GM21619 (cell line): ENCODE data around the gene SLX9.
"Not testable (repeated sequence)": the region's sequence is repeated elsewhere in the genome, so short reads cannot be mapped to it uniquely, and the experiment has no call there.

Experiments used
- ATAC-seq: cut with Tn5 transposase; IDR thresholded peaks from one replicate; pipeline ENCODE4 v1.9.1; 2021; ENCODE audit not compliant: unreplicated experiment

The SLX9 gene

DNA sequence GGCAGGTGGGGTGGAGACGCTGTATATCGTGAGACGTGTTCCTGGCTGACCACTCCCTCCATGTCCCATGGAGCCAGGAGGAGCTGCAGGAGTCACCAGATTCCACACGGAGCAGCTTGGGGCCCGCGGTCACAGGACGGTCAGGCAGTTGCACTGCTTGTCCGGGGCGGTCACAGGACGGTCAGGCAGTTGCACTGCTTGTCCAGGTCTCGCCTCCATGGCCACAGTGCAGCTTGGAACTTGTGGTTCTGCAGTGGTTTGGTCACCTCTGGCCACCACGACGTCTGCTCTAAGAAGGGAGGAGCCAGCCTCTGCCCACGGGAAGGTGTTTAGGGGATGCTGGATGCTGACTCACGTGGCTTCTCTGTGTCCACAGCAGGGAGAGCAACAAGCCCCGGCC lies 33.0 kb downstream of the SLX9 start:
- no peak for ATAC-seq

DNA sequence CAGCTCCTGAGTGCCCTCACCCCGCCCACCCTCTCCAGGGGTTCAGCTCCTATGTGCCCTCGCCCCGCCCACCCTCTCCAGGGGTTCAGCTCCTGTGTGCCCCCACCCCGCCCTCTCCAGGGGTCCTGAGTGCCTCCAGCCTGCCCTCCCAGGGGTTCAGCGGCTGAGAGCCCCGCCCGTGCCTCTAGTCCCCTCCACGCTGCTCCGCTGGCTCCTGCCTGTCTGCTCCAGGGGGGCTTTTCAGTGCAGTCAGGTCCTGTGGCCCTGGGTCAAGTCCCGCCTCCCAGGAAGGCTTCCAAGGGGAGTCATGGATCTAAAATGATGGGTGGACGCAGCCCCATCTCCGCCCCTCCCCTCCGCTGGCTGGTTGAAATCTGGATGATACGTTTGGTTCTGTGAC lies 33.8 kb downstream of the SLX9 start:
- no peak for ATAC-seq

DNA sequence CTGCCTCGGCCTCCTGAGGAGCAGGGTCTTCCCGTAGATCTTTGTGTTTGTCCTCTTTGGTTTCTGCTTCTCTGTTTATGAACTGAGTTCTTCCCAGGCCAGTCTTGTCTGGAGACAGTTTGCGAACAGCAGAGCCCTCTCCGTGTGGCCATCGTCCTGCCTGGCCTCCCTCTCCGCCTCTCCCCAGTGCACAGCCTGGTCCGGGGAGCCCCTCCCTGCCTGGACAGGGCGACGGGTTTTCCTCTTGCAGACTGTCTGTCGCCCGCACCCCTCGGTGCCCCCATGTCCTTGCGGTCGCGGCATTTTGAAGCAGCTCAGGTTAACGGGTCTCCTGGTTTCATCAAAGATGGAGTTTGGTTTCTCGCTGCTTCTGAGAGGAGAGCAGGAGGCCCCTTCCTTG lies 34.8 kb downstream of the SLX9 start:
- ATAC-seq = no peak

DNA sequence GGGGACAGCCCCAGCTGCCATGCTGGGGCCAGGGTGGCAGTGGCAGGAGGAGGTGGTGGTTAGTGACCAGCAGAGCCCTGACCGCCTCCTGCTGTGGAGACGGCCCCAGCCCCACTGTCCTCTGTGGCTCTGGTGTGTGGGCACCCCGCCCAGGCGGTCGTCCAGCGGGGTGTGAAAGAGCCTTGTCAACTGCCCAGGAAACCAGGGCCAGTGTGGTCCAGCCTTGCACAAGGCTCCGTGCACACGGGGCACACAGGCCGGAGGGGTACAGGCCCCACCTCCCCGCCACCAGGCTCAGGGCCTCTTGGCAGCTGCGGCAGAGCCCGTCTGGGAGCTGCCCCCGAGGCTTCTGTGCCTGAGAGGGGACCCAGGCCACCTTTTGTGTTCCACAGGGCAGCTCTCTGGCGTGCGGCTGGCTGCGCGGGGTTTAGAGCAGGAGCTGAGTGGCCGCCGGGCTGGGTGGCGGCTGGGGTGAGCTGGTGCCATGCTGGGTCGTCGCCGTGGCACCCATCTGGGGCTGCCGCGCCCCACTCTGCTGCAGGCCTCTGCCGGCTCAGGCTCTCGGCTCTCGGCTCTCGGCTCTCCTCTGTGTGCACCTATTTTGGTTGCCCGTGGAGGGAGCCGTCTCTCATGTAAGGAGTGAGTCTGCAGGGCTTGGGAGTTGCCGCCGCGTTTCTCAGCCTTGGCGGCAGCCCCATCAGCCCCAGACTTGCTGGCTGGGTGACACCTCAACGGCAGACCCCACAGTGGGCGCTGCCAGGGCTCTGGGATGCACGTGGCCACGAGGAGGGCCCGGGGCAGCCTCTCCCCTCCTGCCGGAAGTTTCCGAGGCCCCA lies 36.1 kb downstream of the SLX9 start:
- ATAC-seq = no peak

DNA sequence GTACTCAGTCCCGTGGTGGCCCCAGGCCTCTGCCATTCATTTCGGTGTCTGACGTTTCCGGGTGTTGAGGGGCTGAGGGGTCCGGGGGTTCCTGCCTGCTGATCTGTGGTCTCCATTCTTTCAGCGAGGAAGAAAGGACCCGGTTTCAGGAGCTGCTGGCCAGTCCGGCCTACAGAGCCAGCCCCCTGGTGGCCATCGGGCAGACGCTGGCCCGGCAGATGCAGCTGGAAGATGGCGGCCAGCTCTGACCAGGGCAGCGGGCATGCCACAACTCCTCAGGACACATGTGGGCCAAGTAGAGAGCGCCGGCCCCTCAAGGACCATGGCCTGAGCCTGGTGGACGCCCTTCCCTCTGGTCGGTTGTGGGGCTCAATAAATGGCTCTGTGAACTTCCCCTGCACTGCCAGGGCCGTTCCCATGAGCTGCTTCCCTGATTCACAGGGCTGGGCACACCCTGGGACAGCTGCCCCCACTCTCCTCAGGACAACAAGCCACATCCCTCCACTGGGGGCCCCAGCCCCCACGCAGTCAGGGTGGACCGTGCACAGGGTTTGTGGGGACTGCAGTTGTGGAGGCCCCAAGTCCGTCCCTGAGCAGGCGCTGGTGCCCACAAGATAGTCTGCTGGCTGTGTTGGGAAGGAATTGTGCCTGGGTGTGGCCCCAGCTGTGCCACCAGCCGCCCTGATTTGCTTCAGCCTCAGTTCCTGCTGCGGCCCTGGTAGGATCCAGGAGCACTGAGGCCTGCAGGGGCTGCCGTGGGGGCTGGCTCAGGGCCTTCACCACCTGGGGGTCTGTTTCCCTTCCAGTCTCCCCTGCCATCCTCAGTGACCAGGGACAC lies 36.9 kb downstream of the SLX9 start:
- ATAC-seq = not testable (repeated sequence)

DNA sequence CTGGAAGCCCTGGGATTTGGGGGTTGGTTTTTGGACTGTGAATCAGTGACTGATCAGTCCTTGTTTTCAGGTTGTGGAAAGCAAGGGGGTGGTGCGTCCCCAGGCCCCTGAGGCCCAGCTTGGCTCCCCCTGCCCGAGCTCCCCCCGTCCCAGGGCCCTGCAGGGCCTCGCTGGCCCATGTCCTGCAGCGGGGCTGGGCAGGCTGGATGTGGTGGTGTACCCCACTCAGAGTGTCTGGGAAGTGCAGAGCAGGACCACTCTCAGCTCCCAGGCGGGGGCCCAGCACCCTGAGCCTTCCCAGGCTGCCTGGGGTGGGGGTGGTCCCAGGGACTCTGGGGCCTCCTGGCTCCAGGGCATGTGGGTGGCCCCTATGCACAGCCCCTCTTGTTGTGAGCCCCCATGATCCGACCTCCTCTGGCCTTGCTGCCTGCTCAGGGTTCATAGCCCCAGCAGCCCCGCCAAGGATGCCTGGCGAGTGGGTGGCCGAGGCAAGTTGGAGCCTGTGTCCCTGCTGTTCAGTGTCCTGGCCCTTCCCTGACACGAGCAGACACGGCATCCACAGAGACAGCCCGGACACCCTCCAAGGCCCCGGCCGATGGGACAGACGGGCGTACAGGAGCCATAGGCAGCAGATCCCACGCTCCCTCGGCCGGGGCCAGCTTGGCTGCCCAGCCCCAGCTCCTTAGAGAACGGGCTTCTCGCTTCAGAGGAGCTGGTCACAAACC lies 37.9 kb downstream of the SLX9 start:
- ATAC-seq = no peak

DNA sequence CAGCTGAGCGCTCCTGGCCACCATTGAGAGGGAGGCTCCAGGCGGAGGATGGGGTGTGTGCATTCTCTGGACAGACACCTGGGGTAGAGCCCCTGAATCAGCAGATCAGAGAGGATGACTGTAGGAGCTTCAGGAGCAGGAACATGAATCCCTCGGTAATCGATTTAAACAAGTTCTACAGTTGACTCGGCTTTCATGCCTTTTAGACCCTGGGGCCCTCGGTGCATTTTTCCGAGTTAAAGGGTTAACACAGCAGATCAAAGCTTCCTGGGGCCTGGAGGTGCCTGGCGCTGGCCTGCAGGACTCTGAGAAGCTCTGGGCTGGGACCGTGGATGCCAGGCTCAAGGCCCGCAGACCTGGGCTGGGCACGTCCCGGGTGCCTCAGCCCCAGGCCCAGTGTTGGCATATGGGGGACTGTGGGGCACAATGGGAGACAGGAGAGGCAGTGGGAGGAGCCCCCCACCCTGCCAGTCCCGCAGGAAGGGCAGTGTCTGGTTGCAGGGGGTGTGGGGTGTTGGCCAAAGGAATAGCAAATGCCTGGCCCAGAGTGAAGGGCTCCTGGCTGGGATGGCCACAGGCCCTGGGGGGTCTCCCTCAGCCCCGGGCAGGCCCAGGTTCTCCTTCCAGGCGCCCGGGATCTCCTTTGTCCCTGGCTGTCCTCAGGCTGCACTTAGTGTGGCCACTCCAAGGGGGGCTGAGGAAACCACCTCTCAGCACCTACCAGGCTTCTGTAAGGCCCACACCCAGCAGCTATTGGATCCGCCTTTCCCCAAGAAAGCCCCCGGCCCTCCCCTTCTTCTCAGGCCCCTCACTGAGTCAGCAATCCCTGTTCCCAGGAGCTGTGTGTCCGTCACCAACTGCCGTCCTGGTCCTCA lies 40.1 kb downstream of the SLX9 start:
- ATAC-seq = no peak

DNA sequence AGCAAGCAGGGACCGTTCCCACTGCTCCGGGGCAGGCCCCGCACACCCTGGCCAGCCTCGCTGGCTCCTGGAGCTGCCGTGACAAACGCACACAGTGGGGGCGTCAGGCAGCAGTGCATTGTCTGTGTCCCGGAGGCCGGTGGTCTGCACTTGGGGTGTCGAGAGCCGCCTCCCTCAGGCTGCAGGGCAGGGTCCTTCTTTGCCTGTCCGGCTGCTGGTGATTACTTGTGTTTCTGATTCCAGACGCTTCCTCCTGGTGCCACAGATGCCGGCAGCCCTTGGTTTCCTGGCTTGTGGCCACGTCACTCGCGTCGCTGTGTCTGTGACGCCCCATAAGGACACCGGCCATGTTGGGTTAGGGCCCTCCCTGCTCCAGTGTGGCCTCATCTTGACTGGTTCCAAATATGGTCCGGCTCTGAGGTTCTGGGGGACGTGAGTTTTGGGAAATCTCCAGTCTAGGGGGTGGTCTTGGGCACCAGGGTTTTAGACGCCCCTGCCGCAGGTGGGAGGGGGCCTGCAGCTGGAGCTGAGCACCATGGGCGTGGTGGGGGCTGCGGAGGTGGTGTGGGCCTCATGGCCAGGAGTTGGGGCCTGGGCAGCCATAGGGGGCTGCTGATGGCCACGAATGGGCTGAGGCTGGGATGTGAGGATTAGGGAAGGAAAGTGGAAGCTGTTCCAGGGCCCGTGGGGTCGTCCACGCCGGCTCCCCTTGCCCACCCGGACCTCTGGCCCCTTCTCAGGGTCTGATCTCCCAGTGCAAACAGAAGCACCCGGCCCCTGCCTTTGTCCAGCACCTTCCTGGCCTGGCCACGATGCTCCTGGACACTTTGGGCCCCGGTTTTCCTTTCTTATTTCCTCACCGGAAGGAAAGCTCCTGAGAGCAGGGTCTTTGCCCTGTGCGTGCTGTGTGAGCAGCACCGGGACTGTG lies 41.0 kb downstream of the SLX9 start:
- ATAC-seq = no peak

DNA sequence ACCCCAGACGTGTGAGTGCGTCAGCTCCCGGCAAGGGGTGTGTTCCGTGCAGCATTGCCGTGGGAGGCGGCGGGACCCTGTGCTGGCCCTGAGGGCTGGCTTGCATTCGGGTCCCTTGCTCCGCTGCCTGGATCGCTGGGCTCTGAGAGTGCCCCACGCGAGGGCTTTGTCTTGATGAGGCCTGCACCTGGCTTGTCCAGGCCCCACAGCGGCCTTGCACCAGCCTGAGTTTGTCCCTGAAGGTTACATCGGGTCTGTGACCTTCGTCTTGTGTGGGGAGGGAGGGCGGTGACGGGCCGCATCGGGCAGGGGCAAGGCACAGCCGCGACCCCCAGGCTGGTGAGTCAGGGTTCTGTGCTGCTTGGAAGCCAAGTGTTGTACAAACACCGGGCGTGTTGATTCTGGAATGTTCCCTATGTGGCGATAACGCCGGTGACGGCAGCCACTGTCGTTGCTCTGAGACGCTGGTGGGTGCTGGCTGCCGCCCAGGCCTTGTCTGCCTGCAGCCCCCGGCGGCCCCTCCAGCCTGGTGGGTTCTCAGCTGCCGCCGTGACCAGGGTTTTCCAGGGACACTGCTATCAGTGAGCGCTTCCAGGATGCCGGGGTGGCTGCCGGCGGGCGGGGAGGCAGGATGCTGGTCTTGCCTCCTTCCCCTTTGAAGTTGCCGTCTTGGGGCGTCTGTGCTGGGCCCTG lies 42.9 kb downstream of the SLX9 start:
- ATAC-seq = no peak

DNA sequence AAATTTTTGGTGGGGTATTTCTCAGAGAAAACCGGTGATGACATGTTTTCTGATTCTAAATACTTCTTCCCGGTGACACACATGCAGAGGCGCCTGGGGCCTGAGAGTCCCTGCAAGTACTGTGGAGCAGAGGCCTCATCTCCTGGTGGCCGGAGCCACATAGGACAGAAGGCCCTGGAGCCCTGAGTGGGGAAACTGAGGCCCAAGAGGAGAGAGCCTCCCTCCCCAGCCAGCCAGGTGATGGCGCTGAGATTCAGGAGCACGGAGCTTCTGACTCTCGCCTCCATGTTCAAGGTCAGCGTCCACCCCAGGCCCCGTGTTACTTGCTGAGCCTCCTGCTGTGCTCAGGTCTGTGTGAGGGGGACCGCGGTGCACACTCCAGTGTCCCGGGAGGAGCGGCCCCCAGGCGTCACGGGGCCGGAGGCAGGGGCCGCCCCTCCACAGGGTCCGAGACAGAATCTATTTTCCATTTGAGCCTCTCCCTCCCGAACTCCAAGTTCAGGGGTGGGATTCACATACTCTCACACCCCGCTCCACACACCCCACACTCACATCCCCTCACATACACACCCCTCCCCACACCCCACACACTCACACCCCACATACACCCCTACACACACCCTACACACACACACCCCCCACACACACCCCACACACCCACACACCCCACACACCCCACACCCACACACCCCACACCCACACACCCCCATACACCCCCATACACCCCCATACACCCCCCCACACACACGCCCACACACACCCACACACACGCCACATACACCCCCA lies 43.8 kb downstream of the SLX9 start:
- ATAC-seq = no peak

DNA sequence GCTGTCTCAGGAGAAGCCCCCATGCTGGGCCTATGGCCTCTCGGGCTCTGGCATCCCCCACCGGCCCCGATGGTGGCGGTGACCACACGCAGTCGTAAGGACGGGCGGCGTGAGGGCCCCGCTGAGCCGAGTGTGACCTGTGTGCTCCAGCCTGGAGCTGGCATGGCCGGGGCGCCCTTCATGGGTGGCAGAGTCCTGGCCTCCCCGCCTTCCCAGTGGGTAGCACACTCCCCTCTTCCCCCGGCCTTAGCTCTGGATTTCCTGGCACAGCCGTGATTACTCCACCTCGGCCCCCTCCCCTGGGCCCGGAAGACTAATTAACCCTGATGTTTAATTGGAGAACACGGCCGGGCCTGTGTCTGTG lies 44.6 kb downstream of the SLX9 start:
- ATAC-seq = no peak

DNA sequence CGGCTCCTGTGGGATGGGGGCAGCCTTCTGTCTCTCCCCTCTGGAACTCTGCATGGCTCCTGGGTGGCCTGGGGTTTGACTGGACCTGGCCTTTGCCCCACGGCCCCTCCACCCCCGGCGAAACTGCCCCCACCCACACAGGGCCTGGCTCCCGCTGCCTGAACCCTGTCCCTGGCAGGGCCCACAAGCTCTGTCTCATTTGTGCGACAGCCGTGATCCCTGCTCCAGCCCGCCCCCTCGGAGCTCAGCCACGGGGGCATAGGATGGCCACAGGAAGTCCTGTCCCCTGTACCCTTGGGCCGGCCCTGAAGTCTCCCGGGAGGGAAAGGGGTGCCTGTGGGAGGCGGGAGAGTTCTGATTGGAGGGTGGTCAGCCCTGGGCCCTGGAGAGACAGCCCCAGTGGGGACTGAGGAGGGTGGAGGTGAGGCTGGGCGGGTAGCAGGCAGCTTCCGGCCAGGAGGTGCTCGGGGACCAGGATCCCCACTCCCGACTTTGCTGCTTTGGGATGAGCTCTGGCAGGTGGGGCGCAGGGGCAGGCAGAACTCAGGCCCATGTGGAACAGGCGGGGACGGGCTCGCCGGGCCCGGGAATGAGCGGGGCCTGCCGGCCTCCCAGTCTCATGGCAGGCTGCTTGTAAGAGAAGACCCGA lies 45.1 kb downstream of the SLX9 start:
- no peak for ATAC-seq

DNA sequence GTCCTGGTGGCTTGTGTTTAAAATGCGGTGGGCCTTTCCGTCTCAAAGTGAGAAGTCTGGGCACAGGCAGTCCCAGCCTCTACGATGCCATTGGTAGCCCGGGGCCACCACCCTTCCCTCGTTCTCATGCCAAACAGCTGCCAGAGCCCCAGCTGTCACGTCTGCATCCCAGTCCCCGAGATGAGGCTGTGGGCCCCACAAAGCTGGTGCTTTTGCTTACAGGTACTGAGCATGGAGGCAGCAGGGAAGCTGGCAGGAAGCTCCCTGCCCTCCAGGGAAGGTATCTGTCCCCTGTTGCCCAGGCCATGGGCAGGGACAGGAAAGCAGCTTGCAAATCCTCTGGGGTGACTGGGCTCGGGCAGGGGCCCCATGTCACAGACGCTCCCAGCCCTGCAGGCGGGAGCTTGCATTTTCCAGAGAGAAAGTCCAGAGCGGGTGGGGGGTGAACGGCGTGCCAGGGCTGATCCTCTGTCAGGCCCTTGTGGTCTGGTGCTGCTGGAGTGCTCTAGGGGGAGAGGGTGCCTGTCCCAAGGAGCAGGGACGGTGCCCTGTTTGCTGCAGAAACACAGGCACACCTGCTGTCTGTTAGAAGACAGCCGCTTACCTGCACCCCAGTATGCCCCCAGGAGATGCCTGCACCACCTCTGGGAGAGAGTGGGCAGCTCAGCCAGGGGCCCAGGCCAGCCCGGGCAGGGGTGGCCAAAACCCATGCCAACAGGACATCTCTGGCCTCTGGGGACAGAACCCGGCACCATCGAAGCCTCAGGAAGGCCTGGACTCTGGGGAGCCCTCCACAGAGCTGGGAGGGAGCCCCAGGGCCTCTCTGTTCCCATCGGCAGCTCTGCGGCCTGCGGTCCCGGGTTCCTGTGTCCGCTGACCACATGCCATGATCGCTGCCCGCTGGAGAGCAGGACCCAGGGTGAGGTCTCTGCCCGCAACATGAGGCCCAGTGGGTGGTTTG lies 45.9 kb downstream of the SLX9 start:
- no peak for ATAC-seq

DNA sequence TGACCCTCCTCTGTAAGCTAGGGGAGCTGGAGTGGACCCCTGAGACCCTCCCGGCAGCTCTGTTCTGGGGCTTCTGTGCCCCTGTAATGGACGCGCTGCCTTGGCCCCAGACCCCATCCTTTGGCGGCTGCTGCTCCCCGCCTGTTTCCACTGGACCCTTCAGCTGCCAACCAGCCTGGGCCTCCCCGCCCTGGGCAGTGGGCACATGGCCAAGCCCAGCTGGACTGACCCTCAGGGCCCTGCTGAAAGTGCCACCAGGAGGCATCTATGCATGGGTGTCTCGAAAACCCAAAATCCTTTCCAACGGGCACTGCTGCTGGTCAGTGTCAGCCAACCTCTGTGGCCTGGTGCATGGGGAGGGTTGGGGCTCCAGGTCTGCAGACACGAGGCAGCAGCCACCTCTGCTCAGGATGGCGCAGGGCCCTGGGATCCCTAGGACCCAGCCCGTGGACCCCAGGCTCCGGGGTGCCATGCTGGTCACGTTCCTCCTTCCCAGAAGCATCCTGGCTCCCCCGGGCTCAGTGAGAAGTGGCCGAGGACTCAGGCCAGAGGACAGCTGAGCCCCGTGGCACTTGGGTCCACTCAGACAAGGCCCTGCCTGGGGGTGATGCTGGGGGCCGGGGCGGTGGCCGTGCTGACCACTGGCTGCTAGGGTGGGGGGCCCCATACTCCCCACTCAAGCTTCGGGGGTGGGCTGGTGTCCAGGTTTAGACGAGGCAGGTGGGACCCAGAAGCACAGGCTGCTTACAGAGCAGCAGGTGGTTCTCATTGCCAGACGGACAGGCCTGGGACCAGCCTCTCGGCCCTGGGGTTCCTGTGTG lies 46.9 kb downstream of the SLX9 start:
- ATAC-seq = no peak

DNA sequence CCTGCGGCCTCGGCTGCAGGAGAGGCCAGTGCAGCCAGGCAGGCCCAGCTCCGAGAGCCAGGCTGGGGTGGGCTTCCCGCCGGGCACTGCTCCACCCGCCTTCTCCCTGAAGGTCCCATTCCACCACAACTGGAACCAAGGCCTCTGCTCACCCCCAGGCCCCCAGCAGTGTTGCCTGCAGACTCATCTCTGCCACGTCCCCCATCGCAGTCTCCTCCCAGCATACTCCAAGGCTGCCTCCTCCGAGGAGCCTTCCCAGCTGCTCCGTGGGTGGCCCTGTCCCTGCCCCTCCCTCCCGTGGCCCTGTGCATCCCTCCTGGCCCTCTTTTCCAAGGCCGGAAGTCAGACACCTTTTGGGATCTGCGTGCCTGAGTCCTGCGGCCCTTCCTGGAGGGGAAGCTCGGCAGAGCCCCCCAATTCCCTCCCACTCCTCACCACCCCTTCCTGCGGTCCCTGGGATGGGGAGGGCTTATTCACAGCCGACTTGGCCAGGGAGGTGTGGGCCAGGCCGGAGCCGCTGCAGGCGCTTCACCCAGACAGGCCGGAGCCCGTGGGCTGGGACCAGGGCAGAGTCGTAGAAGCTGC lies 47.6 kb downstream of the SLX9 start:
- ATAC-seq = no peak
